ENCODE measurements around the gene KCNQ1. TPM values are rescaled to one million over a fixed set of nuclear protein-coding genes. Genes with fewer than 3 reads are reported as not detected.

Gene KCNQ1
- total RNA-seq, 2 experiments from 2014 or later, result 20.4 to 24.3 TPM

- Mint-ChIP-seq H3K36me3 (ENCODE audit: low read depth) (no peaks in the 10 kb centered on the region), H3K4me1 (no peaks in the 10 kb centered on the region), H3K9me3 (no peaks in the 10 kb centered on the region), H3K4me3 (no peak overlapping the region), H3K27ac (no peak overlapping the region), H3K27me3 (no peaks in the 10 kb centered on the region)
- no peak for DNase-seq
- ChIA-PET CTCF (no interaction called here), POLR2A (no interaction called here)
Measured at GRCh38 chr11:2732261-2732939, 287.6 kb downstream of the KCNQ1 start.

- Mint-ChIP-seq H3K27ac (no peak overlapping the region), H3K4me1 (no peaks in the 10 kb centered on the region), H3K4me3 (no peak overlapping the region), H3K36me3 (ENCODE audit: low read depth) (no peaks in the 10 kb centered on the region), H3K27me3 (no peaks in the 10 kb centered on the region), H3K9me3 (no peaks in the 10 kb centered on the region)
- no peak for DNase-seq
- CTCF ChIA-PET, result interaction anchor here (1.2 kb wide), 1 partner anchor 9 kb away, joined by 4 read pairs; no protein-coding TSS in a partner anchor
- POLR2A ChIA-PET, result interaction anchor here (0.6 kb wide), 1 partner anchor 391 kb away, joined by 4 read pairs; no protein-coding TSS in a partner anchor
Measured at GRCh38 chr11:2732940-2733628, 288.3 kb downstream of the KCNQ1 start.

GRCh38 chr11:2734181-2735052 lies 289.6 kb downstream of the KCNQ1 start:
- Mint-ChIP-seq H3K9me3 (no peaks in the 10 kb centered on the region), H3K36me3 (ENCODE audit: low read depth) (no peaks in the 10 kb centered on the region), H3K27me3 (no peaks in the 10 kb centered on the region), H3K27ac (no peak overlapping the region), H3K4me3 (no peak overlapping the region), H3K4me1 (no peaks in the 10 kb centered on the region)
- no peak for DNase-seq
- ChIA-PET CTCF (interaction anchor here (0.7 to 1.2 kb wide), 3 partner anchors 10 to 1148 kb away, joined by 3 to 4 read pairs (median 4); no protein-coding TSS in a partner anchor), POLR2A (no interaction called here)

- Mint-ChIP-seq H3K27me3 (no peaks in the 10 kb centered on the region), H3K9me3 (no peaks in the 10 kb centered on the region), H3K4me1 (no peaks in the 10 kb centered on the region), H3K4me3 (no peak overlapping the region), H3K36me3 (ENCODE audit: low read depth) (no peaks in the 10 kb centered on the region), H3K27ac (no peak overlapping the region)
- ChIA-PET CTCF (no interaction called here), POLR2A (no interaction called here)
- DNase-seq, result no peak
Measured at GRCh38 chr11:2735053-2735589, 290.3 kb downstream of the KCNQ1 start.

GRCh38 chr11:2736577-2737225 lies 291.9 kb downstream of the KCNQ1 start:
- CTCF ChIA-PET, result no interaction called here

GRCh38 chr11:2737226-2737590 lies 292.4 kb downstream of the KCNQ1 start:
- no peaks in the 10 kb centered on the region for H3K4me1 Mint-ChIP-seq
- no peaks in the 10 kb centered on the region for H3K36me3 Mint-ChIP-seq (ENCODE audit: low read depth)
- no peak overlapping the region for H3K4me3 Mint-ChIP-seq
- no peaks in the 10 kb centered on the region for H3K9me3 Mint-ChIP-seq
- no peak for DNase-seq
- ChIA-PET POLR2A (no interaction called here), CTCF (no interaction called here)
- no peak overlapping the region for H3K27ac Mint-ChIP-seq
- no peaks in the 10 kb centered on the region for H3K27me3 Mint-ChIP-seq

More at GRCh38 chr11:2736577-2737225, 291.9 kb downstream of the KCNQ1 start:
- POLR2A ChIA-PET, result no interaction called here
- no peaks in the 10 kb centered on the region for H3K4me1 Mint-ChIP-seq
- DNase-seq, result no peak
- H3K4me3 Mint-ChIP-seq, result no peak overlapping the region
- H3K9me3 Mint-ChIP-seq, result no peaks in the 10 kb centered on the region
- H3K27me3 Mint-ChIP-seq, result no peaks in the 10 kb centered on the region
- no peak overlapping the region for H3K27ac Mint-ChIP-seq
- H3K36me3 Mint-ChIP-seq (ENCODE audit: low read depth), result no peaks in the 10 kb centered on the region

- POLR2A ChIA-PET, result no interaction called here
- H3K27me3 Mint-ChIP-seq, result no peaks in the 10 kb centered on the region
- CTCF ChIA-PET, result no interaction called here
- no peaks in the 10 kb centered on the region for H3K36me3 Mint-ChIP-seq (ENCODE audit: low read depth)
- H3K4me1 Mint-ChIP-seq, result no peaks in the 10 kb centered on the region
- no peak overlapping the region for H3K4me3 Mint-ChIP-seq
- H3K9me3 Mint-ChIP-seq, result no peaks in the 10 kb centered on the region
- DNase-seq, result no peak
- no peak overlapping the region for H3K27ac Mint-ChIP-seq
Measured at GRCh38 chr11:2737866-2738265, 293.1 kb downstream of the KCNQ1 start.

- H3K27me3 Mint-ChIP-seq, result no peaks in the 10 kb centered on the region
- H3K4me3 Mint-ChIP-seq, result no peak overlapping the region
- no peak overlapping the region for H3K27ac Mint-ChIP-seq
- ChIA-PET POLR2A (no interaction called here), CTCF (no interaction called here)
- no peaks in the 10 kb centered on the region for H3K9me3 Mint-ChIP-seq
- no peaks in the 10 kb centered on the region for H3K4me1 Mint-ChIP-seq
- H3K36me3 Mint-ChIP-seq (ENCODE audit: low read depth), result no peaks in the 10 kb centered on the region
- no peak for DNase-seq
Measured at GRCh38 chr11:2738551-2739431, 294.0 kb downstream of the KCNQ1 start.

- H3K27ac Mint-ChIP-seq, result no peak overlapping the region
- no peaks in the 10 kb centered on the region for H3K27me3 Mint-ChIP-seq
- no peak for DNase-seq
- no peaks in the 10 kb centered on the region for H3K36me3 Mint-ChIP-seq (ENCODE audit: low read depth)
- no peak overlapping the region for H3K4me3 Mint-ChIP-seq
- ChIA-PET POLR2A (no interaction called here), CTCF (no interaction called here)
- H3K9me3 Mint-ChIP-seq, result no peaks in the 10 kb centered on the region
- no peaks in the 10 kb centered on the region for H3K4me1 Mint-ChIP-seq
Measured at GRCh38 chr11:2739531-2740274, 294.9 kb downstream of the KCNQ1 start.

GRCh38 chr11:2740275-2740940 lies 295.6 kb downstream of the KCNQ1 start:
- H3K36me3 Mint-ChIP-seq (ENCODE audit: low read depth), result no peaks in the 10 kb centered on the region
- no peaks in the 10 kb centered on the region for H3K27me3 Mint-ChIP-seq
- no peaks in the 10 kb centered on the region for H3K9me3 Mint-ChIP-seq
- no peak overlapping the region for H3K4me3 Mint-ChIP-seq
- DNase-seq, result no peak
- no peak overlapping the region for H3K27ac Mint-ChIP-seq
- CTCF ChIA-PET, result no interaction called here
- H3K4me1 Mint-ChIP-seq, result no peaks in the 10 kb centered on the region
- POLR2A ChIA-PET, result no interaction called here

GRCh38 chr11:2741006-2741376 lies 296.2 kb downstream of the KCNQ1 start:
- no peaks in the 10 kb centered on the region for H3K9me3 Mint-ChIP-seq
- CTCF ChIA-PET, result no interaction called here
- H3K27ac Mint-ChIP-seq, result no peak overlapping the region
- POLR2A ChIA-PET, result no interaction called here
- H3K36me3 Mint-ChIP-seq (ENCODE audit: low read depth), result no peaks in the 10 kb centered on the region
- H3K4me1 Mint-ChIP-seq, result no peaks in the 10 kb centered on the region
- H3K4me3 Mint-ChIP-seq, result no peak overlapping the region
- no peak for DNase-seq
- H3K27me3 Mint-ChIP-seq, result no peaks in the 10 kb centered on the region

Data from activated CD4-positive, alpha-beta T cell treated with anti-CD3 and anti-CD28 coated beads, Interleukin-2, amount 10 ng/mL, durations not matched to agents 7 days and 5 days (primary cell).